ENCODE data around the gene TSHZ1. TPM values are rescaled to one million over a fixed set of nuclear protein-coding genes. Genes with fewer than 3 reads are reported as not detected.

TSHZ1 gene
- total and polyA plus RNA-seq, 2 donors from 2014 or later: 7.0 to 31.3 TPM

GRCh38 chr18:75173738-75174137 lies 36.9 kb upstream of the TSHZ1 start:
- no peaks in the 10 kb centered on the region for H3K9me3 ChIP-seq (ENCODE audit: control insufficient read depth in 2 of 3, insufficient read depth in 1 of 3, low read length in 3 of 3)
- H3K4me1 ChIP-seq (ENCODE audit: control insufficient read depth in 2 of 3, insufficient read depth in 2 of 3, low read depth in 1 of 3, low read length in 3 of 3): no peaks in the 10 kb centered on the region
- H3K9ac ChIP-seq (ENCODE audit: low read length in 3 of 3): no peak overlapping the region
- H3K36me3 ChIP-seq (ENCODE audit: control insufficient read depth in 2 of 3, insufficient read depth in 3 of 3, low read length in 3 of 3): no peaks in the 10 kb centered on the region
- TF ChIP-seq CTCF (IDR thresholded peaks at IDR 0.05; ENCODE audit: borderline replicate concordance, extremely low read depth, insufficient read depth): no peak
- no peaks in the 10 kb centered on the region for H3K27me3 ChIP-seq (ENCODE audit: control insufficient read depth, insufficient read depth, low read length)
- intact Hi-C loops (cut with DNase I): no loop called here
- peak in 1 of 5 donors; percentile 35 for DNase-seq
- no peak overlapping the region for H3K4me3 ChIP-seq (ENCODE audit: low read length in 3 of 3)
- H3K27ac ChIP-seq (ENCODE audit: low read depth in 2 of 2, low read length in 2 of 2): no peak overlapping the region
- no peak for FAIRE-seq

GRCh38 chr18:75176849-75177248 lies 33.7 kb upstream of the TSHZ1 start:
- intact Hi-C loops (cut with DNase I): no loop called here
- Histone ChIP-seq H3K27ac (ENCODE audit: low read depth in 2 of 2, low read length in 2 of 2) (no peak overlapping the region), H3K4me3 (ENCODE audit: low read length in 3 of 3) (no peak overlapping the region), H3K9ac (ENCODE audit: low read length in 3 of 3) (no peak overlapping the region), H3K4me1 (ENCODE audit: control insufficient read depth in 2 of 3, insufficient read depth in 2 of 3, low read depth in 1 of 3, low read length in 3 of 3) (no peaks in the 10 kb centered on the region), H3K27me3 (ENCODE audit: control insufficient read depth, insufficient read depth, low read length) (no peaks in the 10 kb centered on the region), H3K36me3 (ENCODE audit: control insufficient read depth in 2 of 3, insufficient read depth in 3 of 3, low read length in 3 of 3) (no peaks in the 10 kb centered on the region), H3K9me3 (ENCODE audit: control insufficient read depth in 2 of 3, insufficient read depth in 1 of 3, low read length in 3 of 3) (no peaks in the 10 kb centered on the region)
- FAIRE-seq: no peak
- no peak for TF ChIP-seq CTCF (IDR thresholded peaks at IDR 0.05; ENCODE audit: borderline replicate concordance, extremely low read depth, insufficient read depth)
- DNase-seq: no peak

- FAIRE-seq: no peak
- TF ChIP-seq CTCF (IDR thresholded peaks at IDR 0.05; ENCODE audit: borderline replicate concordance, extremely low read depth, insufficient read depth): no peak
- no peaks in the 10 kb centered on the region for H3K9me3 ChIP-seq (ENCODE audit: control insufficient read depth in 2 of 3, insufficient read depth in 1 of 3, low read length in 3 of 3)
- intact Hi-C loops (cut with DNase I): no loop called here
- no peak for DNase-seq
- no peaks in the 10 kb centered on the region for H3K27me3 ChIP-seq (ENCODE audit: control insufficient read depth, insufficient read depth, low read length)
- no peak overlapping the region for H3K9ac ChIP-seq (ENCODE audit: low read length in 3 of 3)
- no peaks in the 10 kb centered on the region for H3K4me1 ChIP-seq (ENCODE audit: control insufficient read depth in 2 of 3, insufficient read depth in 2 of 3, low read depth in 1 of 3, low read length in 3 of 3)
- H3K27ac ChIP-seq (ENCODE audit: low read depth in 2 of 2, low read length in 2 of 2): no peak overlapping the region
- H3K36me3 ChIP-seq (ENCODE audit: control insufficient read depth in 2 of 3, insufficient read depth in 3 of 3, low read length in 3 of 3): no peaks in the 10 kb centered on the region
- H3K4me3 ChIP-seq (ENCODE audit: low read length in 3 of 3): no peak overlapping the region
Observed at GRCh38 chr18:75178376-75178775, 32.2 kb upstream of the TSHZ1 start.
